Measurements from ENCODE around the gene HOXA6. TPM values are rescaled to one million over a fixed set of nuclear protein-coding genes. Genes with fewer than 3 reads are reported as not detected.
A peak's percentile ranks its signal among the peaks of the same experiment; 100 is the strongest.

Gene HOXA6
- total and polyA plus RNA-seq, 4 donors, result 0.97 to 7.6 (median 6.3) TPM; not detected in 1

DNA sequence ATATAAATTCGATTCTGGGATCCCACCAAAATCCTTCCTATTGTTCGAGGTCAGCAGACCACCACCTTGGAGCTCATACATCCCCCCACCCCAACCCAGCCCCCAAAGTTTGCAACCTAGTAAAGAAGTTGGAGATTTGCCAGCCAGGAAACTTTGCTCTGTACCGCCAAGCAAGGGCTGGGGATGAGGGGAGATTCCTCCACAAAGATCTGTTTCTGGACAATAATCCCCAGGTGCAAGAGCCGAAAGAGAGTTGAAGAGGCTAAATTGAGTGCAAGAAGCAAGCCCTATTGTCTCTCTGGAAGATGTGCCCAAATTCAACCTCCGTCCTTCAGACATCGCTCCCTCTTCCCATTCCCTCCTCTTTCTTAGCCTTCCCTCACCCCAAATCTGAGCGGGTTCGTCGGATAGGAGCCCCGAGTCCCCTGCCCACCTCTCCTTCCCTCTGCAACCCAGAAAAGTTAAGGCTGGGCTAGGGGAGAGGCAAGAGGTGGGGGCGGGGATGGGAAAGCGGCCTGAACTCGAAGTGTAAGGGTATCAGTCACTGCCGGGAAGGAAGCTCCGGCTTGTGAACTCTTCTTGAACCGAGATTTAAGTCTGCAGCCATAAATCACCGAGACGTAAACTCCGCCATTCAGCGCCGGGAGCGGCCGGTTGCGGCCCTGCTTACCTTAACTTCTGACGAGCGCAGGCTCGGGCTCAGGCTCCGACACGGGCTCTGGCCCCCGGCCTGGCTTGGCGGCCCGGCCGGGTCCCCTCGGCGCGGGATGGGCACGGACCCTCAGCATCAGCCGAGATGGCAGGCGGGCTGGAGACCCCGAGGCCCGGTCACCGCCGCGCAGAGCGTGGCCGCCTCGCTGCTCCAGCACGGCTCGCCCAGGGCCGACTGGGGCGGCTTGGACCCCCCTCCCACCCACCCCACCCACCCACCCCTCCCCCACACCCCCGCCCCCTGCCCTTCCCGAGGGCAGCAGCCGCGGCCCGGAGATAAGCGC is 34.3 kb downstream of the HOXA6 start:
- peak; percentile 79 to 85 for DNase-seq
- Histone ChIP-seq H3K9me3 (ENCODE audit: control insufficient read depth, low read length) (no peaks in the 10 kb centered on the region), H3K4me1 (ENCODE audit: control insufficient read depth in 1 of 2, insufficient read depth in 2 of 2, low read length in 2 of 2) (peaks cover 0 to 6% of the 10 kb centered on the region in 2 donors), H3K4me3 (ENCODE audit: low read length in 2 of 2) (peak overlapping the region; percentile 84 to 94), H3K27me3 (ENCODE audit: control insufficient read depth in 1 of 2, insufficient read depth in 2 of 2, low read length in 1 of 2) (no peaks in the 10 kb centered on the region), H3K36me3 (ENCODE audit: control insufficient read depth in 1 of 2, insufficient read depth in 2 of 2, low read length in 1 of 2) (no peaks in the 10 kb centered on the region), H3K27ac (ENCODE audit: low read depth in 1 of 2, low read length in 2 of 2) (peak overlapping the region; percentile 71 to 92)
- intact Hi-C loops (cut with DNase I), result no loop called here
- 2 to 5% methylated on average over 36 to 57 of the region's 57 CpGs for WGBS, 2 donors
- peak; percentile 13 for ATAC-seq (ENCODE audit: low FRiP score)

DNA sequence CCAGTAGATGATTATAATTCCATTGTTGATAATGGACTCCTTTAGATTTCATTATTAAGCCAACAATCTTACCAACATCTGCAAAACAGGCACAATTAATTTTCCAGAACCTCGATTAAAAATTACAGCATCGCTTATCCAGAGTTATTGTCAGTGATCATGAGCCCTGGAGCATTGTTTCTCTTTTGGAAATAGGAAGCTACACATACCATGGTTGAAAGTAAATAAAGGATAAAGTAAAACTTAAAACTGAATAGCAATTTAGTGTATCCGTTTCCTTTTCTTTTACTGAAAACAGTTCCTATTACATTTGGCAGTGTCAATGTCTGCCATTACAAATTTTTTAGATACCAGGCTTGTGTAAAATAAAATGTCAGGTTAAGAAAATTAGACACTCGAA is 35.2 kb downstream of the HOXA6 start:
- Histone ChIP-seq H3K9me3 (ENCODE audit: control insufficient read depth, low read length) (no peaks in the 10 kb centered on the region), H3K4me3 (ENCODE audit: low read length in 2 of 2) (peak overlapping the region; percentile 20 to 94), H3K4me1 (ENCODE audit: control insufficient read depth in 1 of 2, insufficient read depth in 2 of 2, low read length in 2 of 2) (peaks cover 0 to 6% of the 10 kb centered on the region in 2 donors), H3K27me3 (ENCODE audit: control insufficient read depth in 1 of 2, insufficient read depth in 2 of 2, low read length in 1 of 2) (no peaks in the 10 kb centered on the region), H3K36me3 (ENCODE audit: control insufficient read depth in 1 of 2, insufficient read depth in 2 of 2, low read length in 1 of 2) (no peaks in the 10 kb centered on the region), H3K27ac (ENCODE audit: low read depth in 1 of 2, low read length in 2 of 2) (peak overlapping the region in 1 of 2 donors; percentile 32)
- 7 to 11% methylated on average over 4 of the region's 4 CpGs for WGBS, 2 donors
- intact Hi-C loops (cut with DNase I), result no loop called here
- DNase-seq (no peak), ATAC-seq (ENCODE audit: low FRiP score) (no peak)

GRCh38 chr7:27111751-27112277 is 35.8 kb downstream of the HOXA6 start:
- Histone ChIP-seq H3K27me3 (ENCODE audit: control insufficient read depth in 1 of 2, insufficient read depth in 2 of 2, low read length in 1 of 2) (no peaks in the 10 kb centered on the region), H3K9me3 (ENCODE audit: control insufficient read depth, low read length) (no peaks in the 10 kb centered on the region), H3K27ac (ENCODE audit: low read depth in 1 of 2, low read length in 2 of 2) (peak overlapping the region; percentile 72 to 93), H3K4me3 (ENCODE audit: low read length in 2 of 2) (peak overlapping the region; percentile 30 to 32), H3K36me3 (ENCODE audit: control insufficient read depth in 1 of 2, insufficient read depth in 2 of 2, low read length in 1 of 2) (no peaks in the 10 kb centered on the region), H3K4me1 (ENCODE audit: control insufficient read depth in 1 of 2, insufficient read depth in 2 of 2, low read length in 2 of 2) (peaks cover 0 to 6% of the 10 kb centered on the region in 2 donors)
- WGBS, 2 donors, result 1 to 7% methylated on average over 4 of the region's 4 CpGs
- no peak for ATAC-seq (ENCODE audit: low FRiP score)
- DNase-seq, result no peak
- intact Hi-C loops (cut with DNase I), result no loop called here

DNA sequence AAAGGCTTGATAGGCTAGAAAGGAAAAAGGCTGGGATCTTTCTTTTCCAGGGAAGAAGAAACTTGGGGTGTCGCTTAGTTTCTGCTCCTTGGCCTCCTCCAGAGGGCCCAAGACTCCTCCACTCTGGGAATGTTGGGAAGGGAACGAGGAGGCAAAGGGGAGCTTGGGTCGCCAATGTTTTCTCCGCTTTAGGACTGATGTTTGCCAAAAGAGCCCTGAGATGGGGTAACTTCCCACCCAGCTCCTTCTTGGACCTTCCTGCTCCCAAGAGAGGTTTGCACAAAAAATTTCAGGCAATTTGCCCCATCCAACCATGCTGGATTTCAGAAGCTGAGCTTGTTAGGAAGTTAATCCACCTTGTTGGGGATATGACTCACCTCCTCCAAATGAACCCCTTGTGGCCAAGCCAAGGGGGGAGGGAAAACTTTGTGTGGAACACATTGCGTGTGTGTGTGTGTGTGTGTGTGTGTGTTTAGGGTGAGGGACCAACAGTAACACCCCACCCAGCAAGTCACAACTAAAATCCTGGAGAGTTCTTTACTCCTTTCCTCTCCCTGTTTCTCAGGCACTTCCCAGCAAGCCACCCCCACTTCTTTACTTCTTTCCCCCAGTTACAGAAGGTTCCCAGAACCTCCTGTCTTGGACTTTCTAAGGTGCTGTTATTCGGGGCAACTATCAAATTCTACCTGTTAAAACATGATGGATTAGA is 36.4 kb downstream of the HOXA6 start:
- Histone ChIP-seq H3K9me3 (ENCODE audit: control insufficient read depth, low read length) (no peaks in the 10 kb centered on the region), H3K27ac (ENCODE audit: low read depth in 1 of 2, low read length in 2 of 2) (peak overlapping the region; percentile 72 to 93), H3K4me1 (ENCODE audit: control insufficient read depth in 1 of 2, insufficient read depth in 2 of 2, low read length in 2 of 2) (peaks cover 0 to 6% of the 10 kb centered on the region in 2 donors), H3K27me3 (ENCODE audit: control insufficient read depth in 1 of 2, insufficient read depth in 2 of 2, low read length in 1 of 2) (no peaks in the 10 kb centered on the region), H3K4me3 (ENCODE audit: low read length in 2 of 2) (peak overlapping the region; percentile 30 to 32), H3K36me3 (ENCODE audit: control insufficient read depth in 1 of 2, insufficient read depth in 2 of 2, low read length in 1 of 2) (no peaks in the 10 kb centered on the region)
- 3% methylated on average over 6 of the region's 6 CpGs for WGBS, 2 donors
- intact Hi-C loops (cut with DNase I), result no loop called here
- peak; percentile 79 for DNase-seq
- ATAC-seq (ENCODE audit: low FRiP score), result peak; percentile 30

GRCh38 chr7:27110186-27111031 is 37.2 kb downstream of the HOXA6 start:
- WGBS, 2 donors, result 5 to 13% methylated on average over 50 to 66 of the region's 66 CpGs
- DNase-seq (peak; percentile 87 to 94), ATAC-seq (ENCODE audit: low FRiP score) (peak; percentile 66)
- Histone ChIP-seq H3K27ac (ENCODE audit: low read depth in 1 of 2, low read length in 2 of 2) (peak overlapping the region; percentile 93 to 96), H3K9me3 (ENCODE audit: control insufficient read depth, low read length) (no peaks in the 10 kb centered on the region), H3K4me3 (ENCODE audit: low read length in 2 of 2) (peak overlapping the region in 1 of 2 donors; percentile 30), H3K27me3 (ENCODE audit: control insufficient read depth in 1 of 2, insufficient read depth in 2 of 2, low read length in 1 of 2) (no peaks in the 10 kb centered on the region), H3K36me3 (ENCODE audit: control insufficient read depth in 1 of 2, insufficient read depth in 2 of 2, low read length in 1 of 2) (no peaks in the 10 kb centered on the region), H3K4me1 (ENCODE audit: control insufficient read depth in 1 of 2, insufficient read depth in 2 of 2, low read length in 2 of 2) (peaks cover 0 to 6% of the 10 kb centered on the region in 2 donors)
- intact Hi-C loops (cut with DNase I), result no loop called here

GRCh38 chr7:27109466-27110185 is 37.9 kb downstream of the HOXA6 start:
- Histone ChIP-seq H3K9me3 (ENCODE audit: control insufficient read depth, low read length) (no peaks in the 10 kb centered on the region), H3K4me1 (ENCODE audit: control insufficient read depth in 1 of 2, insufficient read depth in 2 of 2, low read length in 2 of 2) (peaks cover 0 to 6% of the 10 kb centered on the region in 2 donors), H3K27ac (ENCODE audit: low read depth in 1 of 2, low read length in 2 of 2) (peak overlapping the region; percentile 86 to 96), H3K36me3 (ENCODE audit: control insufficient read depth in 1 of 2, insufficient read depth in 2 of 2, low read length in 1 of 2) (no peaks in the 10 kb centered on the region), H3K27me3 (ENCODE audit: control insufficient read depth in 1 of 2, insufficient read depth in 2 of 2, low read length in 1 of 2) (no peaks in the 10 kb centered on the region), H3K4me3 (ENCODE audit: low read length in 2 of 2) (no peak overlapping the region)
- ATAC-seq (ENCODE audit: low FRiP score), result no peak
- intact Hi-C loops (cut with DNase I), result no loop called here
- WGBS, 2 donors, result 59 to 66% methylated on average over 4 of the region's 4 CpGs
- no peak for DNase-seq

DNA sequence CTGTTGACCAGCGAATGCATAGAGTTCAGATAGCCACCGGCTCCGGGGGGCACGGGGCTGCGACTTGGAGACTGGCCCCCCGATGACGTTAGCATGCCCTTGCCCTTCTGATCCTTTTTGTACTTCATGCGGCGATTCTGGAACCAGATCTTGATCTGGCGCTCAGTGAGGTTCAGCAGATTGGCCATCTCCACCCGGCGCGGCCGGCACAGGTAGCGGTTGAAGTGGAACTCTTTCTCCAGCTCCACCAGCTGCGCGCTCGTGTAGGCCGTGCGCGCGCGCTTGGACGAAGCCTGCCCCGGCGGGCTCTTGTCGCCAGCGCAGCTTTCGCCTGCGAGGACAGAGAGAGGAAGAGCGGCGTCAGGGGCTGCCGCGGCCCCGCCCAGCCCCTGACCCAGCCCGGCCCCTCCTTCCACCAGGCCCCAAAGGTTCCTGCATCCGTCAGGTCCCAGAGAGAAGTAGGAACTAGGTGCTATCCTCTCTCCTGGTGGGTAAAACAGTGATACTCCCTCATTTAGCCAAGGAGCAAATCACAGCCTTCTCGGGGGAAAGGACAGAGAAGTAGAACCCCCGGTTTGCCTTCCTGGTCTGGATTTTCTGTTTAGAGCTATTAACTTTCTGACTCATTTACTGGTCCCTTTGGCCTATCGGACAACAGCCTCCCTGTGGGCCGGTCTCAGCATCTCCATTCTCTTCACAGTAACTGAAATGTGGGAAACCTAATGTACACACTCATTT is 39.0 kb downstream of the HOXA6 start:
- Histone ChIP-seq H3K4me3 (ENCODE audit: low read length in 2 of 2) (peak overlapping the region; percentile 1 to 28), H3K9me3 (ENCODE audit: control insufficient read depth, low read length) (no peaks in the 10 kb centered on the region), H3K36me3 (ENCODE audit: control insufficient read depth in 1 of 2, insufficient read depth in 2 of 2, low read length in 1 of 2) (no peaks in the 10 kb centered on the region), H3K27me3 (ENCODE audit: control insufficient read depth in 1 of 2, insufficient read depth in 2 of 2, low read length in 1 of 2) (no peaks in the 10 kb centered on the region), H3K27ac (ENCODE audit: low read depth in 1 of 2, low read length in 2 of 2) (peak overlapping the region; percentile 86 to 96), H3K4me1 (ENCODE audit: control insufficient read depth in 1 of 2, insufficient read depth in 2 of 2, low read length in 2 of 2) (peaks cover 0 to 6% of the 10 kb centered on the region in 2 donors)
- peak; percentile 79 to 85 for DNase-seq
- intact Hi-C loops (cut with DNase I), result no loop called here
- 8 to 10% methylated on average over 36 to 41 of the region's 41 CpGs for WGBS, 2 donors
- peak; percentile 58 for ATAC-seq (ENCODE audit: low FRiP score)

Measured in aorta (tissue), 5 donors.